HG02970 (cell line): ENCODE measurements around the gene N4BP2.

ENCODE experiments used
- ATAC-seq: cut with Tn5 transposase; IDR thresholded peaks from one replicate; pipeline ENCODE4 v1.9.1; 2021; ENCODE audit warnings: mild to moderate bottlenecking, moderate library complexity, moderate number of reproducible peaks; ENCODE audit not compliant: unreplicated experiment, low FRiP score

The N4BP2 gene

GRCh38 chr4:40149960-40150385, 93.3 kb downstream of the N4BP2 start:
- no peak for ATAC-seq

- ATAC-seq = no peak
Measured at GRCh38 chr4:40150932-40151331, 94.3 kb downstream of the N4BP2 start.

GRCh38 chr4:40152637-40153036, 96.0 kb downstream of the N4BP2 start:
- no peak for ATAC-seq

GRCh38 chr4:40157436-40157835, 100.8 kb downstream of the N4BP2 start:
- ATAC-seq = no peak

- ATAC-seq = no peak
Measured at GRCh38 chr4:40160258-40160657, 103.6 kb downstream of the N4BP2 start.

- ATAC-seq = no peak
Measured at GRCh38 chr4:40164459-40164858, 107.8 kb downstream of the N4BP2 start.

- no peak for ATAC-seq
Measured at GRCh38 chr4:40165916-40166315, 109.3 kb downstream of the N4BP2 start.

GRCh38 chr4:40168070-40168469, 111.4 kb downstream of the N4BP2 start:
- no peak for ATAC-seq

- no peak for ATAC-seq
Measured at GRCh38 chr4:40170588-40170987, 113.9 kb downstream of the N4BP2 start.

- no peak for ATAC-seq
Measured at GRCh38 chr4:40173470-40173875, 116.8 kb downstream of the N4BP2 start.

- no peak for ATAC-seq
Measured at GRCh38 chr4:40176602-40177001, 120.0 kb downstream of the N4BP2 start.

- no peak for ATAC-seq
Measured at GRCh38 chr4:40177591-40177990, 120.9 kb downstream of the N4BP2 start.

GRCh38 chr4:40178672-40179071, 122.0 kb downstream of the N4BP2 start:
- ATAC-seq = no peak

- no peak for ATAC-seq
Measured at GRCh38 chr4:40179360-40179759, 122.7 kb downstream of the N4BP2 start.

GRCh38 chr4:40180356-40180755, 123.7 kb downstream of the N4BP2 start:
- ATAC-seq = no peak

GRCh38 chr4:40182001-40182400, 125.4 kb downstream of the N4BP2 start:
- ATAC-seq = no peak

- no peak for ATAC-seq
Measured at GRCh38 chr4:40182954-40183353, 126.3 kb downstream of the N4BP2 start.

- no peak for ATAC-seq
Measured at GRCh38 chr4:40183615-40184411, 127.2 kb downstream of the N4BP2 start.

GRCh38 chr4:40185830-40186664, 129.4 kb downstream of the N4BP2 start:
- no peak for ATAC-seq

GRCh38 chr4:40186665-40187014, 130.0 kb downstream of the N4BP2 start:
- no peak for ATAC-seq

GRCh38 chr4:40187386-40187906, 130.8 kb downstream of the N4BP2 start:
- ATAC-seq = no peak
